Brain microvascular endothelial cell (primary cell): Measurements from ENCODE around the gene RHOV.

Experiments
- DNase-seq: peaks from one replicate; pipeline ENCODE4 v3.0.0-alpha.2; 2020
- H3K27ac ChIP-seq: fragments of 250-450 bp; sonication (Bioruptor Pico); 2 replicates; pipeline ENCODE4 v1.5.1; 2020; ENCODE audit warnings: mild to moderate bottlenecking, moderate library complexity
- H3K27me3 ChIP-seq: fragments of 250-450 bp; sonication (Bioruptor Pico); replicated peaks from 2 replicates; pipeline ENCODE4 v1.5.1; 2020; ENCODE audit warnings: mild to moderate bottlenecking
- H3K36me3 ChIP-seq: fragments of 250-450 bp; sonication (Bioruptor Pico); replicated peaks from 2 replicates; pipeline ENCODE4 v1.5.1; 2020; ENCODE audit warnings: mild to moderate bottlenecking
- H3K4me3 ChIP-seq: 2 replicates; pipeline ENCODE4 v1.5.1; 2011; ENCODE audit warnings: low read depth, mild to moderate bottlenecking, control low read depth, low read length, moderate library complexity
- CTCF ChIP-seq: IDR thresholded peaks from 2 replicates; pipeline ENCODE4 v1.5.1; 2011; ENCODE audit warnings: low read depth, mild to moderate bottlenecking, moderate library complexity, low read length, control low read depth, inconsistent platforms; ENCODE audit errors: missing control alignments
- in situ Hi-C: cut with HindIII; loops from 2 replicates; pipeline ENCODE4 v1.10.0; 2017; ENCODE audit warnings: low sequenced_read_pairs, low pct_ligation_motif_present

Gene RHOV

GRCh38 chr15:40914013-40914412 is 40.0 kb upstream of the RHOV start:
- Histone ChIP-seq H3K27me3 (no peaks in the 10 kb centered on the region), H3K4me3 (no peak overlapping the region), H3K27ac (no peak overlapping the region), H3K36me3 (no peaks in the 10 kb centered on the region)
- TF ChIP-seq CTCF, result no peak
- DNase-seq, result no peak
- in situ Hi-C loops, result loop anchor here (25.0 kb wide), 1 partner anchor 98 kb away; no protein-coding TSS in a partner anchor

- H3K4me3 ChIP-seq, result no peak overlapping the region
- TF ChIP-seq CTCF, result no peak
- no peak overlapping the region for H3K27ac ChIP-seq
- H3K27me3 ChIP-seq, result no peaks in the 10 kb centered on the region
- DNase-seq, result no peak
- in situ Hi-C loops, result loop anchor here (25.0 kb wide), 1 partner anchor 100 kb away; no protein-coding TSS in a partner anchor
- H3K36me3 ChIP-seq, result no peaks in the 10 kb centered on the region
These were observed 38.4 kb upstream of the RHOV start for GRCh38 chr15:40912478-40912877.

GRCh38 chr15:40911693-40912092 is 37.7 kb upstream of the RHOV start:
- H3K36me3 ChIP-seq, result no peaks in the 10 kb centered on the region
- no peak for DNase-seq
- no peak overlapping the region for H3K27ac ChIP-seq
- TF ChIP-seq CTCF, result no peak
- no peaks in the 10 kb centered on the region for H3K27me3 ChIP-seq
- no peak overlapping the region for H3K4me3 ChIP-seq
- in situ Hi-C loops, result loop anchor here (25.0 kb wide), 1 partner anchor 101 kb away; no protein-coding TSS in a partner anchor

GRCh38 chr15:40911141-40911540 is 37.1 kb upstream of the RHOV start:
- H3K36me3 ChIP-seq, result no peaks in the 10 kb centered on the region
- no peak for DNase-seq
- H3K4me3 ChIP-seq, result no peak overlapping the region
- H3K27ac ChIP-seq, result no peak overlapping the region
- no peaks in the 10 kb centered on the region for H3K27me3 ChIP-seq
- TF ChIP-seq CTCF, result no peak
- in situ Hi-C loops, result loop anchor here (25.0 kb wide), 1 partner anchor 101 kb away; no protein-coding TSS in a partner anchor

- Histone ChIP-seq H3K36me3 (no peaks in the 10 kb centered on the region), H3K27ac (no peak overlapping the region), H3K4me3 (no peak overlapping the region), H3K27me3 (no peaks in the 10 kb centered on the region)
- no peak for DNase-seq
- in situ Hi-C loops, result loop anchor here (25.0 kb wide), 1 partner anchor 102 kb away; no protein-coding TSS in a partner anchor
- no peak for TF ChIP-seq CTCF
These were observed 35.9 kb upstream of the RHOV start for GRCh38 chr15:40909662-40910630.
